GM19035 (cell line): ENCODE measurements around the gene ERC2.
"Not testable (repeated sequence)": the region's sequence is repeated elsewhere in the genome, so short reads cannot be mapped to it uniquely, and the experiment has no call there.

Experiments used
- ATAC-seq: cut with Tn5 transposase; IDR thresholded peaks from one replicate; pipeline ENCODE4 v1.9.1; 2021; ENCODE audit not compliant: unreplicated experiment

ERC2 gene

DNA sequence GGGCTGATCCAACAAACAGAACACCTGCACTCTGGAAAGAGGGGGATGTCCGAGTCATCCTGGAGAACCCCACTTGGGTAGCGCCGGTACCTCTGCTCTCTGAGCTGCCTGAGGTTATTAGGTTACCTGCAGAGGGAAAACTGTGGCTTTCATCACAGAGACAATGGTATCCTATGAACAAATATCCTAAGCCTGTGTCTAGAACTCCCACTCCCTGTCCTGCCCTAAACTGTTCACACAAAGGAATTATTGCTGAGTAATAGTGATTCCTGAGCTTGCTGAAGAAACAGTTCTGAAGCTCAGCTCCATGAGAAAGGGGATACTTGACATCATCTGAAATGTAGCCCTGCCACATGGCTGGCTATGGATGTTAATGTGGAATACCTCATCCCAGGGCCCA lies 949.2 kb downstream of the ERC2 start:
- ATAC-seq = no peak

DNA sequence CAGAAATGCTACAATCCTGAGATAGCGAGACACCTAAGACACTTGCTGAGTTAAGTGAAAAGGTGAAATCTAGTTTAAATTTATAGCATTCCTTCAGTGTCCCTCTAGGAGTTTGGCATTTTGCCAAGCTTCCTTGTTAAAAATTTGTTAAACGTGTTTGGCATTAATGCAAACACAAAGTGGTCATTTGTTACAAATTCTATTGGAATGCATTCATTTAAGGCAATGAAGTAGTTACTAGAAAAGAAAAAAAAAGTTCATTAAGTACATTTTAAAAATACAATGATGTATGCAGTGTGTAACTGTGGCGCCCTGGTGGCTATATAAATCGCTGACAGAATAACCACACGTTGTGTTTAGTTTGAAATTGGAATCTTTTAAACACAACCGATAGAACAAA lies 949.8 kb downstream of the ERC2 start:
- no peak for ATAC-seq

GRCh38 chr3:55516392-55517030 lies 951.8 kb downstream of the ERC2 start:
- ATAC-seq = no peak

DNA sequence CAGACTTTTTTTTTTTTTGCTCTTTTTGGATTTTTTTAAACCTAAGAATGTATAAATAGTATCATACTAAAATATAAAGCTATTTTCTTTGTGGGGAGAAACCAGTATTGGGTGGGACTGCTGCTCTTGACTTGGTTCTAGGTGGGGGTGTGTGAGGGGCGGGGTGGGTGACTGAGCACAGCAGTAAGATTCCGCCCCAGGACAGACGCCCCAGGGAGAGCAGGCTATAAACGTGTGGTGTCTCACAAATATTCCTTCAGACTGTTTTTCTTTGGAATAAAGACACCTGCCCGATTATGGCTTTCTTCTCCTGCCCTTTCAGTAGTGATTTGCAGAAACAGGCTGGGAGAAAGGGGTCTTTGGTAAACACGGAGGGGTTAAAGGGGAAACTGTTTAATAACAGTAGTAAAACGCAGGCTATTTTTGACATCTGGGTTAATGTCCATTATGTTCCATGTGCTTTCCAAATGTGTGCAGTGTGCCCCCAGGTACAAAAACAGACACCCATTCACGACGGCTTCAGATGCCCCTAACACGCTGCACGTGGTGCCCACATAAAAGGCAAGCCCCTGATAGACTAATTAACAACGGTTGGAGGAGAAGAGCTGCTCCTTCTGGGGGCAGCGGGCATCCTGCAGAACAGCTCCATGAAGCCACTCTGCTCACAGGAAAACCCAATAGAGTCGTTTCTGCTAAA lies 952.6 kb downstream of the ERC2 start:
- no peak for ATAC-seq

DNA sequence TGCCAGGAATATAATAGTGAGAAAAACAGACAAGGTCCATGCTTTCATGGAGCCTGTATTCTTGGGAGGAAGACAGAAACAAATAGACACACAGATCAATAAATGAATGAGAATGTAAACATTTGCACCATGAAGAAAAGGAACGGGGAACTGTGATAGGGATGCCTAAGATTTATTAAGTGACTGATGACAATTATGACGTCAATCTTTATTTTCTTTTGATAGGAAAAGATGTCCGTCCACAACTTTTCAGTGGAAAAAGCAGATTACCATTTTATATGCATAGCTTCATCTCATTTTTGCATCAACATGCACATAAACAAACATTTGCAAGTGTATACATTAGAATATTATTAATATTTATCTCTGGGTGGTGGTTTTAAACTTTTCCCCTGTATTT lies 953.3 kb downstream of the ERC2 start:
- no peak for ATAC-seq

- no peak for ATAC-seq
Measured at GRCh38 chr3:55512571-55513343, 955.5 kb downstream of the ERC2 start.

- no peak for ATAC-seq
Measured at GRCh38 chr3:55511895-55512570, 956.2 kb downstream of the ERC2 start.

DNA sequence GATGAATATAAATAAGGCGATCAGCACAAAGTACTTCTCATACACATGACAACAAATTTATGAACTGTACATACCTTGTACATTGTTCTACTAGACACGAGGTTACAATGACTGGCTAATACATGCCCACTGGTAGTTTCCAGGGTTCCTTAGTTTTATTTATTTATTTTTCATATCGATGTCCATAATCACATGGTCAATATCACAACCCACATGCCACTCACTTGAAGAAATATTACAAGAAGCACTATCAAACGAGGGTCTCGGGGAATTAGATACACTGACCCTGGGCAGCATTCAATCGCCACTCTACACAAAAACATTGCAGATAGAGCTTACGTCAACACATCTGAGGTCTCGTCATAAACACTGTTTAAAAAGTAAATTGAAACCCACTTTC lies 959.9 kb downstream of the ERC2 start:
- ATAC-seq = no peak

- no peak for ATAC-seq
Measured at GRCh38 chr3:55507808-55508207, 960.5 kb downstream of the ERC2 start.

GRCh38 chr3:55505776-55506175 lies 962.5 kb downstream of the ERC2 start:
- no peak for ATAC-seq

DNA sequence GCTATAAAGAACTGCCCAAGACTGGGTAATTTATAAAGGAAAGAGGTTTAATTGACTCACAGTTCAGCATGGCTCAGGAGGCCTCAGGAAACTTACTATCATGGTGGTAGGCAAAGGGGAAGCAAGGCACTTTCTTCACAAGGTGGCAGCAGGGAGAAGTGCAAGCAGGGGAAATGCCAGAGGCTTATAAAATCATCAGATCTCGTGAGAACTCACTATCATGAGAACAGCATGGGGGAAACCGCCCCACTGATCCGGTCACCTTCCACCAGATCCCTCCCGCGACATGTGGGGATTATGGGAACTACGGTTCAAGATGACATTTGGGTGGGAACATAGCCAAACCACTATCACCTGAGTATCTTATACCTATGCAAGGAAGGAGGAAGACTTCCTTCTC lies 963.2 kb downstream of the ERC2 start:
- not testable (repeated sequence) for ATAC-seq

DNA sequence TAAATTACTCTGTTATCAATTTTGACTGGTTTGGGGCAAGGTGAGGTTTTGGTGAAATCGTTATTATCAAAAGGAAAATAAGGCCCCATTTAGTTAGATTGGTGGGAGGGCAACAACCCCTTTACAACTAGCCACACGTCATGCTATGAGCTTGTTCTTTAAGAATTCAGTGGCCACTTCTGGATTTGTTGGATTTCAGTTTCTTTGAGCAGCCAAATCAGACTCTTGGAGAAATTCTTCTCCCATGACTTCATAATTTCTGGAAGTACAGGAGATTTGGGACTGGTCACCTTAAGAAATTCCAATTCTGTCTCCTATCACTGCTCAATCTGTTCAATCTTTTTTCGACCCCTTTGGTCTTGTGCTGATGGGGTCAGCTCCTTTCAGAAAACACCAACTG lies 966.4 kb downstream of the ERC2 start:
- ATAC-seq = no peak

DNA sequence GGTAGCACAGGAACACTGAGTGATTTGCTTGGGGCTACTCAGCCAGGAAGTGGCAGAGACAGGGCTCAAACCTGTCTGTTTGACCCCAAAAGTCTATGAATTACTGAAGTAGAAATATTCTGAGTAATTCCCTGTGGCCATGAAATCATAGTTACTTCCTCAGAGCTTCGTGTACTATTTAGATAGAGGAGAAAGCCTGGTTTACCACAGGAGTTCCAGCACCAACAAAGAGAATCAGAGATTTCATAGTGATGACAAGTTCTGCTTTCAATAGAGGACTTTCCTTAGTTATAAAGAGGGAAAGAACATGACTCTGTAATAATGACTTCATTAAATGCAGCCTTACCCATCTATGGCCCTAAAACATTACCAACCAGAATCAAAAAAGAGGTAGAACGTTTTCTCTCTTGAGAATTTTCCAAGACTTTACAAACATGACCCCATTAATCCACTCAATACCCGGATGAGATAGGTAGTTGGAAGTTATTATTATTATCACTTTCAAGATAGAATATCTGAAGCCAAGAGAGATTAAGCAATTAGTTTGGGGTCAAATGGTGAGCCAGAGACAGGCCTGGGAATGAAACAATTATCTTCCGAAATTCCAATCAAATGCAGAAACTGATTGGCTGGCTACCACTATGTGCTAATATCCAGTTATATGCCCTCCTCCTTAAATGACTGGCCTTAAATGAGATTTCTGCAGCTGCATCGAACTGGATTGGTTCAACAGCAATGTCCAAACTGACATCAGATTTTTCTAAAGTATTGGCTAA lies 967.5 kb downstream of the ERC2 start:
- no peak for ATAC-seq

DNA sequence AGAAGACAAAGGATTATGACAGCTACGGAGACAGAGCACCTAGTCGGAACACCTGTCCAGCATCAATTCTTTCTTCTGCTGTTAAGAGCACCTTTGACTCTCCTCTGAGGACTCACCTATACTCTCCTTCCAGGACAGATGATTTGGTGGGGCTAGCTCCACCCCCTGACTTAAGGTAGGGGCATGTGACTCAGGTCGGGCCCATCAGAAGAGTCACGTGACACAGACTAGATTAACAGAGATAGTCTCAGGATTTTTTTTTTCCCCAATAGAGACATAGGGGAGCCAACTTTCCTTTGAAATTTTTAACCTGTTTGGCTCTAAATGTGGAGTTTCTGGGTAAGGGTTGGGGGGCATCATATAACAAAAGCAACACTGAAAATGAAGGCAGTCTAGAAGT lies 969.7 kb downstream of the ERC2 start:
- ATAC-seq = no peak

- ATAC-seq = no peak
Measured at GRCh38 chr3:55497250-55497649, 971.0 kb downstream of the ERC2 start.

DNA sequence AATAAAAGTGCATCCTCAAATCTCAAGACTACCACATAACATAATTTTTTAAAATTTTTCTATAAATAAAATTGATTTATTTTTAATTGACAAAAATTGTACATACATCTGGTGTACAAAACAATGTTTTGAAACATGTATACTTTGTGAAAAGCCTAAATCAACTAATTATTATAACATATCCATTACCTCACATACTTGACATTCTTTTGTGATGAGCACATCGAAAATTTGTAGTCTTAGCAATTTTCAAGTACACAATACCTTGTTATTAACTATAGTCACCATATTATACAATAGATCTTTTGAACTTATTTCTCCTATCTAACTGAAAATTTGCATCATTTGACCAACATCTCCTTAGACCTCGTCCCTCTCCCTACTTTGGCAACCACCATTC lies 973.3 kb downstream of the ERC2 start:
- ATAC-seq = no peak

DNA sequence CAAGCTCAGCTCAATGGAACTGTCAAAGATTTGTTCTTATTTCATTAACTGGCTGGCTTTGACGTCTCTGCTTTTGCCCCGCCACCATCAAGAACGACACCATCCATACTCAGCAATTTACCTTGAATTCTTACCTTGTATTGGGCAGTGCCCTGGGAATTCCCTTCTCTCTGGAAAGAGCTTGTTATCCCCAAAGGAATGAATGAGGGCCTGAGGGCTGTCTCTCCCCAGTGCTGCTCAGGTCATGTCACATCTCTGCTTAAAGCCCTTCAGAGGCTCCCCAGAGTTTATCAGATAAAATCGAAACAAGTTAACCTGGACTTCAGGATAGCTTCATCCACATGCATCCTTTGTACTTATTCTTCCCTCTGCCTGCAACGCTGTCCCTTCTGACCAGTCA lies 975.3 kb downstream of the ERC2 start:
- no peak for ATAC-seq

- no peak for ATAC-seq
Measured at GRCh38 chr3:55491296-55491816, 976.9 kb downstream of the ERC2 start.

- no peak for ATAC-seq
Measured at GRCh38 chr3:55490276-55490913, 977.9 kb downstream of the ERC2 start.

- ATAC-seq = no peak
Measured at GRCh38 chr3:55489798-55490132, 978.5 kb downstream of the ERC2 start.
